Central memory CD8-positive, alpha-beta T cell (primary cell): ENCODE data around the gene ARF4.

Experiments
- ATAC-seq: fragments of 150-1000 bp; cut with Tn5 transposase; replicated peaks from 2 replicates; pipeline ENCODE4 v1.10.0; 2022; ENCODE audit warnings: mild to moderate bottlenecking, moderate FRiP score, moderate number of reproducible peaks; ENCODE audit not compliant: poor library complexity, severe bottlenecking; ENCODE audit errors: extremely low read depth
- DNase-seq, 2 donors: peaks; one replicate each; pipeline ENCODE4 v3.0.0; 2021; ENCODE audit warnings: low spot score in 2 of 2
- H3K27ac Mint-ChIP-seq: one replicate; pipeline ENCODE4 v1.8.0; 2022; ENCODE audit warnings: low read depth, mild to moderate bottlenecking, moderate library complexity, mixed read lengths
- H3K27me3 Mint-ChIP-seq: one replicate; pipeline ENCODE4 v1.8.0; 2022; ENCODE audit warnings: mixed read lengths
- H3K36me3 Mint-ChIP-seq: one replicate; pipeline ENCODE4 v1.8.0; 2022; ENCODE audit warnings: mild to moderate bottlenecking, moderate library complexity, mixed read lengths; ENCODE audit not compliant: insufficient read depth
- H3K4me1 Mint-ChIP-seq: one replicate; pipeline ENCODE4 v1.8.0; 2022; ENCODE audit warnings: mixed read lengths
- H3K4me3 Mint-ChIP-seq: one replicate; pipeline ENCODE4 v1.8.0; 2022; ENCODE audit warnings: mild to moderate bottlenecking, moderate library complexity, mixed read lengths
- H3K9me3 Mint-ChIP-seq: one replicate; pipeline ENCODE4 v1.8.0; 2022; ENCODE audit warnings: mixed read lengths

The ARF4 gene

DNA sequence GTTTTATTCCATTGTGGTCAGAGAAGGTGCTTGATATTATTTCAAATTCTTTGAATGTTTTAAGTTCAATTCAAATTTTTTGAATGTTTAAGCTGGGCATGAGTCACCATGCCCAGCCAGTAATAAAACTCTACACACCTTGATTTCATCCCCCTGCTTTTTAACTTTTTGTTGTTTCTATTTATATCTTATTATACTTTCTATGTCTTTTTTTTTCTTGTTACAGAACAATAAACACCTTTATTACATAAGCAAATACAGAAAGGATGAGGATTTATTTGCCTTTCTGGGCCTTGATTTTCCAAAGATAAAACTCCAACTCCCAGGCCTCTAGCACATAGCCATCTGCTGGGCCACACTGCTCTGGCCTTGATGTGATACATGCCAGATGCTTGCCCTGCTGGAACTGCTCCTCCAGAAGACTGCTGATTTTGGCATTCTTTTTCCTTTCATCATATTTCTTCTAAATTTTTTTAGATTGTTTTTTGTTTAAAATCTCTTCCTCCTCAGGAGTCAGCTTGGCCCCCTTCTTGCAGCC is 67.0 kb downstream of the ARF4 start:
- Mint-ChIP-seq H3K27me3 (no peaks in the 10 kb centered on the region), H3K4me3 (no peak overlapping the region), H3K36me3 (no peaks in the 10 kb centered on the region), H3K9me3 (no peaks in the 10 kb centered on the region), H3K27ac (no peak overlapping the region), H3K4me1 (no peaks in the 10 kb centered on the region)
- DNase-seq (no peak), ATAC-seq (no peak)
